Peyer's patch (tissue), 4 donors: ENCODE data around the gene THSD1. TPM values are rescaled to one million over a fixed set of nuclear protein-coding genes. Genes with fewer than 3 reads are reported as not detected.

ENCODE experiments used
- DNase-seq, 3 donors: peaks; one replicate each; pipeline ENCODE4 v3.0.0-alpha.2; 2017 to 2019
- H3K27ac ChIP-seq, 4 donors: fragments of 200-600 bp; sonication (generic); one replicate each; pipeline ENCODE4 v1.5.1; 2016 to 2019
- H3K27me3 ChIP-seq, 2 donors: fragments of 200-600 bp; sonication (generic); one replicate each; pipeline ENCODE4 v1.5.1; 2019
- H3K36me3 ChIP-seq, 3 donors: fragments of 200-600 bp; sonication (generic); one replicate each; pipeline ENCODE4 v1.5.1; 2016 to 2019
- H3K4me1 ChIP-seq, 4 donors: fragments of 200-600 bp; sonication (generic); one replicate each; pipeline ENCODE4 v1.5.1; 2016 to 2019
- H3K4me3 ChIP-seq, 4 donors: fragments of 200-600 bp; sonication (generic); 1 replicate in 3 of 4; 2 replicates in 1 of 4; pipeline ENCODE4 v1.5.1; 2016 to 2019; ENCODE audit warnings: mild to moderate bottlenecking in 1 of 4
- H3K9me3 ChIP-seq, 4 donors: fragments of 200-600 bp; sonication (generic); one replicate each; pipeline ENCODE4 v1.5.1; 2016 to 2019; ENCODE audit warnings: mild to moderate bottlenecking in 1 of 4
- CTCF ChIP-seq, 6 experiments: fragments of 450-650 bp in 4 of 6; fragments of 200-600 bp in 2 of 6; sonication (generic) in 1 of 6; IDR thresholded peaks; one replicate each; pipeline ENCODE4 v1.5.1; 2017 to 2019; ENCODE audit warnings: antibody characterized with exemption in 6 of 6, mild to moderate bottlenecking in 3 of 6, moderate library complexity in 1 of 6
- POLR2A ChIP-seq, 2 donors: fragments of 450-650 bp; IDR thresholded peaks; one replicate each; pipeline ENCODE4 v1.5.1; 2017; ENCODE audit warnings: antibody characterized with exemption in 2 of 2, mild to moderate bottlenecking in 2 of 2, moderate library complexity in 2 of 2
- total RNA-seq, 4 donors: library from RNA; depleted of rRNA; stranded (reverse); fragments of >200 nt; gene quantifications; one replicate each; pipeline ENCODE4 v1.1.0, GENCODE V29; 2016

The THSD1 gene
- total RNA-seq, 4 donors from 2014 or later, result 2.1 to 5.0 (median 2.5) TPM

GRCh38 chr13:52451135-52451804 lies 45.3 kb upstream of the THSD1 start:
- Histone ChIP-seq H3K36me3 (no peaks in the 10 kb centered on the region), H3K27ac (peak overlapping the region in 2 of 4 donors; percentile 91 to 99), H3K9me3 (no peaks in the 10 kb centered on the region), H3K4me1 (peaks cover 0 to 24% (median 7%) of the 10 kb centered on the region in 4 donors), H3K4me3 (no peak overlapping the region), H3K27me3 (no peaks in the 10 kb centered on the region)
- TF ChIP-seq POLR2A (IDR thresholded peaks at IDR 0.05) (no peak), CTCF (IDR thresholded peaks at IDR 0.05) (no peak)
- no peak for DNase-seq

DNA sequence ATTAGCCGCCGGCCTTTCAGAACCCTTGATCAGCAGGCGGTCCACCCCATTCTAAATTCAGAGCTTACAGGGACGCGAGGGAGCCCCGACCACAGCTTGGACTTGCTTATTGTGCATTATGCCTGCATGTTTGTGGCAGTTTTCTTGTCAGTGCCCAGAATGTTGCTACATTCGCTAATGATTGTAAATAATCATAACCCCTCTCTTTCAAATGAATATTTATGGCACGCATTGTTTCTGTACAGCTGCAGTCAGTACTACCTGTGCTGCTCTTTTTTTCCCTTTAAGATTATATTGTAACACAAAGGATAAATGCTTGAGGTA lies 44.8 kb upstream of the THSD1 start:
- DNase-seq, result no peak
- H3K27ac ChIP-seq, result peak overlapping the region in 3 of 4 donors; percentile 91 to 99 (median 97)
- TF ChIP-seq CTCF (IDR thresholded peaks at IDR 0.05) (peak in 1 of 6 experiments; percentile 30), POLR2A (IDR thresholded peaks at IDR 0.05) (no peak)
- H3K4me1 ChIP-seq, result peaks cover 0 to 22% (median 7%) of the 10 kb centered on the region in 4 donors
- H3K9me3 ChIP-seq, result no peaks in the 10 kb centered on the region
- peak overlapping the region in 3 of 4 donors; percentile 69 to 90 (median 76) for H3K4me3 ChIP-seq
- H3K27me3 ChIP-seq, result no peaks in the 10 kb centered on the region
- no peaks in the 10 kb centered on the region for H3K36me3 ChIP-seq

DNA sequence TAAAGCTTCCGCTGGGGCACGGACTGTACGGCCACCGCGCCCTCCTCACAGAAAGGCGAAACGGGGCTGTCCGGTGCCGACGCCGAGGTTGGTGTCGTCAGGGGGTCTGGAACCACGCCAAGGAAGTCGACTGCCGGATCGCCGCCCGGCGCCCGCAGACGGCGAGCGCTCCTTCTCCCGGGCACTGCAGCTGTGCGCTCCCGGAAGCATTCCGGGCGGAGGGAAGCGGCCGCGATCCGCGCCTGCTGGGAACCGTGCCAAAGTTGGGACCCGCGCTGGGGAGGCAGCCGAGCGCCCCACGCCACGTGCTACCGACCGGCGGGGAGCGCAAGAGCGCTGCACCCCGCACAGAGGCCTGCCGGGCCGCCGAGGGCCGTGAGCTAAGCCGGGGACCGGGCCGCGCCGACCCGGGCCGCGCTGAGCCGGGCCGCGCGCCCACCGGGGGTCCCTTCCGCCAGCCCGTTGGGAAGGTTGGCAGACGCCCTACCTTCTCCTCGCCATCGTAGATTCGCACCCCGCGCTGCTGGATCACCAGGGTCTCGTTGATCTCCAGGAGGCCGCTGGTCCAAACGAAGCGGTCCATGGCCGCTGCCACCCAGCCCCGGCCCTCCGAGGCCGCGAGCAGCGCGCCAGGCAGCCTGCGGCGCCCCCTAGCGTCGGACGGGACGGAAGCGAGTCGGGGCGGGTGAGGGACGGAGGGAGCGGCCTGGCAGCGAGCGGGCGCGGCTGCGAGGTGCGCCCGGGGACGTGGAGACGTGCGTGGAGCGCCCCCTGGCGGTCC lies 44.2 kb upstream of the THSD1 start, which contains the start of gene VPS36:
VPS36 (minus strand) TSS at position 623 of the 781 bp plus-strand sequence; CDS start at position 583, 40 bp downstream.
- DNase-seq, result peak; percentile 94 to 98 (median 98)
- peak within 1 kb of the TSS; percentile 91 to 99 (median 97) for H3K27ac ChIP-seq
- H3K4me1 ChIP-seq, result peaks cover 0 to 22% (median 7%) of the 10 kb centered on the region in 4 donors
- peak within 1 kb of the TSS; percentile 62 to 90 (median 72) for H3K4me3 ChIP-seq
- no peaks in the 10 kb centered on the region for H3K27me3 ChIP-seq
- no peaks in the 10 kb centered on the region for H3K36me3 ChIP-seq
- no peaks in the 10 kb centered on the region for H3K9me3 ChIP-seq
- peak; percentile 88 to 94 for TF ChIP-seq POLR2A (IDR thresholded peaks at IDR 0.05)
- TF ChIP-seq CTCF (IDR thresholded peaks at IDR 0.05), result peak; percentile 97 to 100 (median 100)

- Histone ChIP-seq H3K27ac (peak overlapping the region; percentile 91 to 99 (median 97)), H3K36me3 (no peaks in the 10 kb centered on the region), H3K4me3 (peak overlapping the region; percentile 62 to 90 (median 72)), H3K9me3 (no peaks in the 10 kb centered on the region), H3K27me3 (no peaks in the 10 kb centered on the region), H3K4me1 (peaks cover 0 to 20% (median 7%) of the 10 kb centered on the region in 4 donors)
- no peak for TF ChIP-seq CTCF (IDR thresholded peaks at IDR 0.05)
- peak in 1 of 2 donors; percentile 18 for TF ChIP-seq POLR2A (IDR thresholded peaks at IDR 0.05)
- no peak for DNase-seq
These were observed 43.5 kb upstream of the THSD1 start for GRCh38 chr13:52449331-52450011.

DNA sequence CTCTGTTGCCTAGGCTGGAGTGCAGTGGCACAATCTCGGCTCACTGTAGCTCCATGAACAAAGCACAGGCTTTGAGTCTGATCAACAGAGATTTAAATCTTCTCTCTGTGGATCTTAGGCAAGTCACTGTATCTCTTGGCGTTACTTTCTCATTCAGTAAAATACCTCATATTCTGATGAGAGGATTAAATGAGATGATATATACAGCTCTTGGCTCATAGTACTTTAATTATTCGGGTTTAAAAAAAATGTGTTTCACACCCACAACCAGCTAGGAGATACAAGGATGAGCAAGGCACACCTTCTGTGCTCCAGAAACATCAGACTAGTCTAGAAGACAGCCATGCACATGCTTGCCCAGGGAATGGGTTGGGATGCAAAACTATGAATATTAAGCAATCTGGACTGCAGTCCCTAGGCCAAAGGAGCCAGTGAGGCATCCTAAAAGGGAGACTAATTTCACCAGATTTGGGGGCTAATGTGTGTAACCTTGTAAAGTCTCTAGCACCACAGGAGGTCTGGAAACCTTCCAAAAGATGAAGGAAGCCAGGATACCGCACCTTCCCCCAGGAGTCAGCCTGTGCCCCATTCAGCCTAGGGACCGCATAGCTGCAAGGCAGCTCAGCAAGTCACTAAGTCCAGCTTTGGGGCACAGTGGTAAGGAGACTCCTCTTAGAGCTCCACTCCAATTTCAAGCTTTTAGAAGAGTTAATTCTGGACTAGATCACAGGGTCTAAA lies 42.0 kb upstream of the THSD1 start:
- H3K4me3 ChIP-seq, result no peak overlapping the region
- H3K9me3 ChIP-seq, result no peaks in the 10 kb centered on the region
- no peaks in the 10 kb centered on the region for H3K36me3 ChIP-seq
- H3K4me1 ChIP-seq, result peaks cover 0 to 17% (median 4%) of the 10 kb centered on the region in 4 donors
- no peak overlapping the region for H3K27ac ChIP-seq
- no peak for DNase-seq
- no peak for TF ChIP-seq POLR2A (IDR thresholded peaks at IDR 0.05)
- no peak for TF ChIP-seq CTCF (IDR thresholded peaks at IDR 0.05)
- H3K27me3 ChIP-seq, result no peaks in the 10 kb centered on the region
